ENCODE measurements around the gene C1QL4.
"Not testable (repeated sequence)": the region's sequence is repeated elsewhere in the genome, so short reads cannot be mapped to it uniquely, and the experiment has no call there.

Gene C1QL4

GRCh38 chr12:49347311-49348193, 10.6 kb upstream of the C1QL4 start:
- peak; percentile 70 to 79 for DNase-seq

GRCh38 chr12:49346659-49347310, 9.8 kb upstream of the C1QL4 start, which contains the start of gene DNAJC22:
TSS of gene DNAJC22 (plus strand) at chr12:49346888. CDS start at chr12:49348873, 1,985 bp downstream.
- DNase-seq = peak in 1 of 2 donors; percentile 39

- no peak for DNase-seq
Observed at GRCh38 chr12:49345825-49346658, 9.1 kb upstream of the C1QL4 start.

GRCh38 chr12:49345051-49345824, 8.2 kb upstream of the C1QL4 start:
- DNase-seq = no peak

- no peak for DNase-seq
Observed at GRCh38 chr12:49344486-49345050, 7.6 kb upstream of the C1QL4 start.

GRCh38 chr12:49342914-49343731, 6.1 kb upstream of the C1QL4 start:
- DNase-seq = no peak

- DNase-seq = peak; percentile 81
Observed at GRCh38 chr12:49342066-49342913, 5.3 kb upstream of the C1QL4 start.

GRCh38 chr12:49341777-49342065, 4.7 kb upstream of the C1QL4 start:
- no peak for DNase-seq

GRCh38 chr12:49340971-49341776, 4.2 kb upstream of the C1QL4 start:
- DNase-seq = no peak

- no peak for DNase-seq
Observed at GRCh38 chr12:49340095-49340870, 3.3 kb upstream of the C1QL4 start.

- DNase-seq = no peak
Observed at GRCh38 chr12:49339464-49339861, 2.5 kb upstream of the C1QL4 start.

- no peak for DNase-seq
Observed at GRCh38 chr12:49338830-49339463, 2.0 kb upstream of the C1QL4 start.

- no peak for DNase-seq
Observed at GRCh38 chr12:49335955-49336644, 888 bp downstream of the C1QL4 start.

GRCh38 chr12:49335118-49335954, 1.7 kb downstream of the C1QL4 start:
- no peak for DNase-seq

- no peak for DNase-seq
Observed at GRCh38 chr12:49334681-49335080, 2.3 kb downstream of the C1QL4 start.

- DNase-seq = no peak
Observed at GRCh38 chr12:49334226-49334625, 2.8 kb downstream of the C1QL4 start.

- DNase-seq = not testable (repeated sequence)
Observed at GRCh38 chr12:49333778-49334177, 3.2 kb downstream of the C1QL4 start.
